Stomach smooth muscle (tissue), 2 donors: Measurements from ENCODE around the gene RBM15B.

Source experiments
- H3K27ac ChIP-seq: one replicate; pipeline ENCODE4 v1.7.0; 2013; ENCODE audit warnings: mild to moderate bottlenecking, low read length, inconsistent platforms
- H3K27me3 ChIP-seq, 2 donors: one replicate each; pipeline ENCODE4 v1.7.0; 2013; ENCODE audit warnings: low read length in 2 of 2; ENCODE audit not compliant: insufficient read depth in 2 of 2, control insufficient read depth in 1 of 2
- H3K36me3 ChIP-seq, 2 donors: one replicate each; pipeline ENCODE4 v1.7.0; 2013; ENCODE audit warnings: low read length in 2 of 2; ENCODE audit not compliant: control insufficient read depth in 2 of 2, insufficient read depth in 2 of 2
- H3K4me1 ChIP-seq: one replicate; pipeline ENCODE4 v1.7.0; 2013; ENCODE audit warnings: low read length; ENCODE audit not compliant: control insufficient read depth, insufficient read depth
- H3K4me3 ChIP-seq, 2 donors: one replicate each; pipeline ENCODE4 v1.7.0; 2013; ENCODE audit warnings: low read length in 2 of 2
- H3K9ac ChIP-seq, 2 donors: one replicate each; pipeline ENCODE4 v1.7.0; 2013; ENCODE audit warnings: low read length in 2 of 2, mild to moderate bottlenecking in 1 of 2
- H3K9me3 ChIP-seq, 2 donors: one replicate each; pipeline ENCODE4 v1.7.0; 2013; ENCODE audit warnings: low read length in 2 of 2; ENCODE audit not compliant: control insufficient read depth in 2 of 2
- donor health status: healthy.
- donor health status: Pancreatic carcinoma.

The RBM15B gene

DNA sequence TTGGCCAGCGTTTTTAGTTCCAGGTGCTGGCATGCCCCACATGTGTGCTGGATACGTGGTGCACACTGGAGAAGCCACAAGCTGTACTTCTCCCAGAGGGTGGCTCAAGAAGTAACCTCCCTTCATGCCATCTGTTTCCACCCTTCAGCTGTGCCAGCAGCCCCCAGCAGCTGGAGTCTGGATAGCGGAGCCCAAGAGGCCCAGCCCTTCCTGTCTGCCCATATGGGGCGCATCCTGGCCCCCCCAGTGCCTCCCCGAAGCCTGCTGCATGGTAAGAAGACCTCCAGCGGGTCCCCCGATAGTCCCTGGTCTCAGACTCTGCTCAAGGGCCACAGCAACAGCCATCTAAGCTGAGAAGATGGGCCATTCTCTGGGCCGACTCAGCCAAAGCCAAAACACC is 11.8 kb upstream of the RBM15B start:
- H3K4me3 ChIP-seq, result no peak overlapping the region
- H3K27me3 ChIP-seq, result peaks cover 0 to 2% of the 10 kb centered on the region in 2 donors
- no peak overlapping the region for H3K9ac ChIP-seq
- peaks cover 8% of the 10 kb centered on the region for H3K4me1 ChIP-seq
- no peaks in the 10 kb centered on the region for H3K9me3 ChIP-seq
- no peak overlapping the region for H3K27ac ChIP-seq
- peaks cover 4 to 6% of the 10 kb centered on the region in 2 donors for H3K36me3 ChIP-seq

DNA sequence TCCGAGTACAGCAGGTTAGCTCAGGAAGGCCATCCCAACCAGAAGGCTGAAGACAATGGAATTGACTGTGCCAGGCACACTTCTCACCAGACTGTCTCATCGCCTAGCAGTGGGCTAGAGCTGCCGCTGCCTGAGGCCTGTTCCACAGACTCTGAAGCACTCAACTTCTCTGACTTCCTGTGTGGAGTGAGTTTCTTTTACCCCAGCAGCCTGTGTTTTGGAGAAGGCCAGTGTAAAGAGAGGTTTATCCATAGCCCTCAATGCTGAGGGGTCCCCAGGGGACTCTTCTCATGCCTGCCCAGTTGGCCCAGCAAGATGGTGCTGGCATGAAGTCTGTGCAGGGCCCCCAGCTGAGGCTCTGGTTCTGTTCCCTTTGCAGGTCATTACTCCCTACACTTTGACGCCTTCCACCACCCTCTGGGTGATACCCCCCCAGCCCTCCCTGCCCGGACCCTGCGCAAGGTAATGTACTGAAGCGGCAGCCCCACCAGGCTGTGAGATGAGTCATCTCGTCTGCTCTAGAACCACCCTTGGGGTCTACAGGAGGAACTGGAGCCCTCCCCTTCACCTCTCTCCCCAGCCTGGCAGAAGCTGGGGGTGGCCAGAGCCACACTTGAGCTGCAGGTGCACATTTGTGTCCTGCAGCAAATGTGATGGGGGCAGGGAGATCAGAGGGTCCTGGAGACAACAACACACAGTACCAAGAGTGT is 11.2 kb upstream of the RBM15B start:
- Histone ChIP-seq H3K9me3 (no peaks in the 10 kb centered on the region), H3K27ac (no peak overlapping the region), H3K9ac (no peak overlapping the region), H3K36me3 (peaks cover 0 to 4% of the 10 kb centered on the region in 2 donors), H3K4me1 (peaks cover 10% of the 10 kb centered on the region), H3K4me3 (no peak overlapping the region), H3K27me3 (peaks cover 0 to 2% of the 10 kb centered on the region in 2 donors)

DNA sequence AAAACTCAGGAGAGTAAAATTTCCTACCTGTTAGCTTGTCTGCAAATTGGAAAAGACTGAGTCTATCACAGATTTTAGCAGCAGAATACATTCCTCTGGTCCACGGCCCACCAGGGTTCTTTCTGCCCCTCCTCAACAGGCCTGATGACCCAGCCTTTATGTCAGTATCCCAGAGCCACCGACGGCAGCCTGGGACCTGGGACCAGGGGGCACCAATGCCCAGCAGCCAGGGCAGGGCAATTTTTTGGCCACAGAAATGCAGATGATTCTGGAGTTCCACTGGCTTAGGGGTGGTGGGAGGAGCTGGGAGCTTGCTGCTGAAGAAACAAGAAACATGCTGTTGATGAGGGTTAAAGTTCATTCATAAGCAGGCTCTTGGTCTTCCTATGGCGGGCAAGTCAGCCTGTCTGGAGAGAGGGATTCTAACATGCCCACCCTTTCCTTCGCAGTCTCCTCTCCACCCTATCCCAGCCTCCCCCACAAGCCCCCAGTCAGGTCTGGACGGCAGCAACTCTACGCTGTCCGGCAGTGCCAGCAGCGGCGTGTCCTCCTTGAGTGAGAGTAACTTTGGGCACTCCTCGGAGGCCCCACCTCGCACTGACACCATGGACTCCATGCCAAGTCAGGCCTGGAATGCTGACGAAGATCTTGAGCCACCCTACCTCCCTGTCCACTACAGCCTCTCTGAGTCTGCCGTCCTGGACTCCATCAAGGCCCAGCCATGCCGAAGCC is 10.3 kb upstream of the RBM15B start:
- Histone ChIP-seq H3K27me3 (no peaks in the 10 kb centered on the region), H3K4me1 (peaks cover 13% of the 10 kb centered on the region), H3K9me3 (no peaks in the 10 kb centered on the region), H3K36me3 (peaks cover 0 to 4% of the 10 kb centered on the region in 2 donors), H3K4me3 (no peak overlapping the region), H3K27ac (no peak overlapping the region), H3K9ac (no peak overlapping the region)

DNA sequence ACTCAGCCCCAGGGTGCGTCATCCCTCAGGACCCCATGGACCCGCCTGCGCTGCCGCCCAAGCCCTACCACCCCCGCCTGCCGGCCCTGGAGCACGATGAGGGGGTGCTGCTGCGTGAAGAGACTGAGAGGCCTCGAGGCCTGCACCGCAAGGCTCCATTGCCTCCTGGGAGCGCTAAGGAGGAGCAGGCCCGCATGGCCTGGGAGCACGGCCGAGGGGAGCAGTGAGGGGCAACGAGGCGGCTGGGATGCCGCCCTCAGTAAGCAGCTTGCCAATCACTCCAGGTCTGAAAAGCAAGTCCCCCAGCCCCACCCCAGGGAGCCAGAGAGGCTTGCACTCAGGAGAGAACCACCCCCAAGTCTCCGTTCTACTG is 9.8 kb upstream of the RBM15B start:
- Histone ChIP-seq H3K27me3 (no peaks in the 10 kb centered on the region), H3K9me3 (no peaks in the 10 kb centered on the region), H3K27ac (no peak overlapping the region), H3K36me3 (peaks cover 0 to 4% of the 10 kb centered on the region in 2 donors), H3K4me3 (no peak overlapping the region), H3K9ac (no peak overlapping the region), H3K4me1 (peaks cover 18% of the 10 kb centered on the region)

DNA sequence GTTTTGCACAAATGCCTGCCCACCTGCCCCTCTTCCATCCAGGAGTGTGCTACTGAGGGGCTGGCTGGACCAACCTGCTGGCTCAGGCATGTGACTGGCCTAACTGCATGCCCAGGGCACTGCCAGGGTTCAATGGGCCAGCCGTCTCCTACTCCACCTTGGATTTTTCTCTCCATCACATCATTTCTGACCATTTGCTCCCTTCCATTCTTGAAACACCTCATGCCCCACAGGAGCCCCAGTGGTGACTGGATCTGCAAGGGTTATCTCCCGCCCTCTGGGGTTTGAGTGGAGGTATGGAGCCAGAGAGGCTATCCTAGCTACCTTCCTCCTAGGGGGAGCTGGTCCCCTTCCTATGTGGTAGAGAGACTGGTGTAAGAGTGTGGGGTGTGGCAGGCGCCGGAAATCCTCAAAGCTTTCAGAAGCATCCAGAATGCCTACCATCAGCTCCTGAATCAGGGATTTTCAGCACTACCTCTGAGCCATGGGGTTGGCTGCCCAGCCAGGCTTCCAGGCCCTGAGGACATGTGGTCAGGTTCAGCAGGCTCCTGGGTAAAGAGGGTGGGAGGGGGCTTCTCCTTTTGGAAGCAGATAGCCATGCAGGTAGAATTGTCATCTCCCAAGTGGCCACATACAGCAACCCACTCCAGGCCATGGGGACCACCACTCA is 8.9 kb upstream of the RBM15B start:
- no peak overlapping the region for H3K9ac ChIP-seq
- H3K4me3 ChIP-seq, result no peak overlapping the region
- H3K36me3 ChIP-seq, result peaks cover 0 to 5% of the 10 kb centered on the region in 2 donors
- no peaks in the 10 kb centered on the region for H3K9me3 ChIP-seq
- peaks cover 24% of the 10 kb centered on the region for H3K4me1 ChIP-seq
- no peaks in the 10 kb centered on the region for H3K27me3 ChIP-seq
- H3K27ac ChIP-seq, result no peak overlapping the region

DNA sequence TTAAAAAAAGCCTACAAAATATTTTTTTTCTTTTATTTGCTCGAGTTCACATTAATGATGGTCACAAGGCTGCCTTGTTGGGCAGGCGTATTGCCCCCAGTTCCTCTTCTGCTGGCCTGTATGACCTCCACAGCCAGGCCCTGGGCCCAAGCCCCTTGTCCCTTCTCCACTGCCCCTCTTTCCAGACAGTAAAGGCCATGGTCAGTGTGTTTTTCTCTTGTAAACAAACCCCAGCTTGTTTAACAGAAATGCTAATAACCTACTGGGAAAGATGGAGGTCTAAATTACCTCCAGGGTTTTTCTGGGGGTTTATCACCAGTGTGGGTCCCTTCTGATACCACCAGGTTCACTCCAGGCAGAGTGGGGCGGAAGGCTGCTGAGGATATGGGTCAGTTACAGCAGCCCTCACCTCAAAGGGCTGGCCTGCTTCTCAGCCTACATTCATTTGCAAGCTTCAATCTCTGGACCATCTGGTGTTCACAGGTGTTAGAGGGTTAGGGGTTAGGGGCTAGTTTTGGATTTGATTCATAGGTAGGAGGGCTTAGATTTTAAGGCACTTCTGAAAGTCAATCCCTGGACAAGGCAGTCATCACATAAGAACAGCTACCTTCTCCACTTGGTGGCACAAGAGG is 8.0 kb upstream of the RBM15B start:
- no peaks in the 10 kb centered on the region for H3K9me3 ChIP-seq
- no peaks in the 10 kb centered on the region for H3K27me3 ChIP-seq
- peaks cover 29% of the 10 kb centered on the region for H3K4me1 ChIP-seq
- H3K9ac ChIP-seq, result peak overlapping the region in 1 of 2 donors; percentile 29
- no peak overlapping the region for H3K27ac ChIP-seq
- peak overlapping the region in 1 of 2 donors; percentile 15 for H3K4me3 ChIP-seq
- H3K36me3 ChIP-seq, result peaks cover 2 to 13% of the 10 kb centered on the region in 2 donors

DNA sequence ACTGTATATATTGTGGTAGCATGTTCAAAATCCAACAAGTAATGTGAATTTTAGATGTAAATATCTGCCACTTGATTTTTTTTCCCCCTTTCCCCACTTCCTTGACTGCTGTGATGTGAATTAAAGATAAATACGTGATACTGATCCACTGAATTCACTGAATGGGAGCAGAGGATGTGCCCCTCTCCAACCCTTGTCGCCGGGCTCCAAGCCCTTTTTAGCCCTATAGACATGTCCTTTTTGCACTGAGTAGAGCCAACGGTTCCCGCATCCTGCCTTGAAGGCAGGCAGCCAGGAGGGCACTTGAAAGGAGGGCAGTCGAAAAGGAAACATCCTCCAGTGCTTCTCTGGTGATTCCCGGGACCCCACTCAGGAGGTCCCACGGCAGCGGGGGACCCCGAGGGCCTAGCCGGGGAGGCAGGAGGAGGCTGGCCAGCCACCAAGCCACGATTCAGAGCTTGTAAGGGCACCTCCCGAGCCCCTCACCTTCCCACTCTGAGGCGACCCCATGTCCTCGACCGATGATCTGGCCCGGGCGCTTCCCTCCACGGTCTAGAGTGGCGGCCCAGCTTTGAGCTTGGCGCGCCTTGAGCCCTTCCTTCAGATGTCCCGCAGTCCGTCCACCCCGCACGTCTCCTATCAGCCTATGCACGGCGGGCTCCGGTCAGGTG is 6.9 kb upstream of the RBM15B start:
- peak overlapping the region; percentile 94 to 99 for H3K4me3 ChIP-seq
- H3K4me1 ChIP-seq, result peaks cover 30% of the 10 kb centered on the region
- H3K9ac ChIP-seq, result peak overlapping the region; percentile 96
- H3K9me3 ChIP-seq, result no peaks in the 10 kb centered on the region
- H3K27ac ChIP-seq, result peak overlapping the region; percentile 95
- H3K27me3 ChIP-seq, result no peaks in the 10 kb centered on the region
- H3K36me3 ChIP-seq, result peaks cover 12 to 22% of the 10 kb centered on the region in 2 donors

DNA sequence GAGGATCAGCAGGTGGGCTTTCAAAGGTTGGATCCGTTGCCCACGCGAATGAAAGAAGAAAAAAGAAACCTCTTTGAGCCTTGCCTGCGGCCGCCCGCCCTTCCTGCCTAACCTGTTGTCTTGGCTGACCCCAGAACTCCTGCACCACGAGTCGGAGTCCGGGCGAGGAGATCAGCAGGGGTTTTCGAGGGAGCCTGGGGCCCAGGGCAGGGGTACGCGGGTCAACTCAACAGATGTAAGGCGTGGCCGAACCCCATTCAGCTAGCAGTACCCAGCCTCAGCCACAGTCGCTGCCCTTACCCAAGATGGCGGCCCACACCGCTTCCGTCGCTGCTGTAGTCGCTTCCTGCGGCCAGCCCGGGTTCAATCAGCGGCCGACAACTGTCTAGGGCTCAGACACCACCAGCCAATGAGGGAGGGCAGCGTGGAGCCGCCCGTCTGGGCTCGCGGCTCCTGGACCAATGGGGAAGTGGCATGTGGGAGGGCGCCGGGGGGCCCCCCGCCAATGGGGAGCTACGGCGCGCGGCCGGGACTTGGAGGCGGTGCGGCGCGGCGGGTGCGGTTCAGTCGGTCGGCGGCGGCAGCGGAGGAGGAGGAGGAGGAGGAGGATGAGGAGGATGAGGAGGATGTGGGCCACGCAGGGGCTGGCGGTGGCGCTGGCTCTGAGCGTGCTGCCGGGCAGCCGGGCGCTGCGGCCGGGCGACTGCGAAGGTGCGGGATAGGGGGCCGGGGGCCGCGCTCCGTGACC is 6.2 kb upstream of the RBM15B start, which contains the start of gene MANF:
TSS of gene MANF (plus strand) at position 566 of the 748 bp plus-strand sequence. CDS start at position 618, 52 bp downstream.
- Histone ChIP-seq H3K9ac (peak within 1 kb of the TSS; percentile 96), H3K27ac (peak within 1 kb of the TSS; percentile 95), H3K4me1 (peaks cover 30% of the 10 kb centered on the region), H3K27me3 (no peaks in the 10 kb centered on the region), H3K36me3 (peaks cover 12 to 22% of the 10 kb centered on the region in 2 donors), H3K4me3 (peak within 1 kb of the TSS; percentile 94 to 99), H3K9me3 (no peaks in the 10 kb centered on the region)

DNA sequence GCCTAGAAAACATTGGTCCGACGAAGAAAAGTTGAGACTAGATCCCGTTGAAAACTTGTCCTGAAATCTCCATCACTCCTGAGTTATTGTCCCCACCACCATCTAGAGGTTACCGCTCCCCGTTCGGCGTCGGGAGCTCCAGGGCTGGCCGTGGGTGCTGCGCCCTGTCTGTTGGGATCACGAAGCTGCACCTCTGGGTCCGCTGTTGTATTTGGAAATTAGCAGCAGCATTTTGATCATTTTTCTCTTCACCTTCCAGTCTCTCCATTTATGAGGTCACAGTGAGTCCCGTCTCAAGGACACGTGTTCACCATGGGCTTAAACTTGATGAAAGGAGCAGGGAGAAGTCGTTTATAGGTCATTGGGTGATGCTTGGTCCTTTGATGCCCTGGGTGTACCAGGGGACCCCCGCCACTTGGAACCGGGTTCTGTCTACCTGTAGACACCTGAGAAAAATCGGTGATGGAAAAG is 5.4 kb upstream of the RBM15B start:
- peak overlapping the region; percentile 95 for H3K27ac ChIP-seq
- peak overlapping the region; percentile 81 to 99 for H3K4me3 ChIP-seq
- H3K9me3 ChIP-seq, result no peaks in the 10 kb centered on the region
- no peaks in the 10 kb centered on the region for H3K27me3 ChIP-seq
- H3K4me1 ChIP-seq, result peaks cover 38% of the 10 kb centered on the region
- H3K9ac ChIP-seq, result peak overlapping the region; percentile 74 to 78
- peaks cover 12 to 20% of the 10 kb centered on the region in 2 donors for H3K36me3 ChIP-seq
